ENCODE results near the gene ATP10B.
"Not testable (repeated sequence)": the region's sequence is repeated elsewhere in the genome, so short reads cannot be mapped to it uniquely, and the experiment has no call there.

ATP10B gene

GRCh38 chr5:160749026-160749425 is 103.0 kb downstream of the ATP10B start:
- DNase-seq: no peak

GRCh38 chr5:160747987-160748386 is 104.0 kb downstream of the ATP10B start:
- DNase-seq: no peak

GRCh38 chr5:160747559-160747958 is 104.5 kb downstream of the ATP10B start:
- no peak for DNase-seq

DNA sequence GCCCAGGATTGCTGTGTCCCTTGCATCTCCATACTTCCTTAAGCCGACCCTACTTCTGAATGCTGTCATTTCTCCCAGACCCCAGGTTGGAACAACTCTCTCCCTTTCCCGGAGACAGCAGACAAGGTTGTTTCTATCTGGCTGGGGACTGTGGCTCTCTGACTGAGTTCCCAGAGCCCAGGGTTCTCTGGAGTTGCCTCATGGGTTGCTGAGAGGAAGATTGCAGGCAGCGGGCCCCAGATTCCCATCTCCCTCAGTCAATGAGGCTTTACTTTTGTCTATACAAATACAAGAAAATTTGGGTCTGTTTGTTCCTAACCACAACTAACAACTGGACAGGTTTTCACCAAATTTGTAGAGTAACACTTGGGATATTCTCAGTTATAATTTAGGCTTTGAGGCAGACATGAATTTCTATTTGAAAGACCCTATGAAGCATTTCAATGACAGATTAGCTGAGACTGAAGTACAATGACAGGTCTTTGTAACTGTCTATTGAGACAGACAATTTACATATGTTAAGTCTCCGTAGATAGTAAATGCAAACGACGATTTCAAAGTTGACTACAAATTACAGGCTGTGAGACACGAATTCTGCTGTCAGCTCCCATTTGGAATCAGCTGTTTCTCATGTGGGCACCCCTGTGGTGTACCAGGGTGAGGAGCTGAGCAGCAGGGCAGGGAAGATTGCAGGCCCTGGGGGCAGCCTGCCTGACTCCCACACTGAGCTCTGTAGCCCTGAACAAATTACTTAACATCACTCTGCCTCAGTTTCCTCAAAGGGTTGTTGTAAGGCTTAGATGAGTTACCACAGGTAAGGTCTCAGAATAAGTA is 107.5 kb downstream of the ATP10B start:
- DNase-seq: no peak

DNA sequence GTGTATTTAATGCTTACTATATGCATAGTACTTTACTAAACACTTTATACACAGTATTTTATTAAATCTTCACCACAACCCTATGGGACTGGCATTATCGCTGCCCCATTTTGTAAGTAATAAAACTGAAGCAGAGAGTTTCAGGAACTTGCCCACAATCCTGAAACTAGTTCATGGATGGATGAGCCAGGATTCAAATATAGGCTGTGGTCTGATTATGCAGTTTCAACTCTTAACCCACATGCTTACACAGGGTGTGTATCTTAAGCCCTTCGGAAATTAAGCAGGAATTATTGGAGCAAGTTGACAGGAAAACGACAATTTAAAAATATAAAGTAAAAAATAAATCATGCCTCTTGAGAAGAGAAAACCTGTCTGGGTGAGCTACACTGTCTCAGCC is 109.0 kb downstream of the ATP10B start:
- no peak for DNase-seq

GRCh38 chr5:160742446-160742845 is 109.6 kb downstream of the ATP10B start:
- no peak for DNase-seq

- DNase-seq: no peak
These were observed 124.6 kb downstream of the ATP10B start for GRCh38 chr5:160727296-160727997.

DNA sequence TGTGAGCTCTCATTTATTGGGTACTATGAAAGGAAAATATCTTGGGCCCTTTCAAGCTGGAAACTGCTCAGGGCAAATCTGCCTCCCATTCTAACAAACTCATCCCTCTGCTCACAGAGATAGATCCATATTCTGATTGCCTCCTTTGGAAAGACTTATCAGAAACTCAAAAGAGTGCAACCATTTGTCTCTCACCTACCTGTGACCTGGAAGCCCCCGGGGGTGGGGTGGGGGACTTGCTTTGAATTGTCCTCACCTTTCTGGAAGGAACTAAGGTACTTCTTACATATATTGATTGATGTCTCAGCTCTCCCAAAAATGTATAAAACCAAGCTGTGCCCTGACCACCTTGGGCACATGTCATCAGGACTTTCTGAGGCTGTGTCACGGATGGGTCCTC is 125.3 kb downstream of the ATP10B start:
- no peak for DNase-seq

DNA sequence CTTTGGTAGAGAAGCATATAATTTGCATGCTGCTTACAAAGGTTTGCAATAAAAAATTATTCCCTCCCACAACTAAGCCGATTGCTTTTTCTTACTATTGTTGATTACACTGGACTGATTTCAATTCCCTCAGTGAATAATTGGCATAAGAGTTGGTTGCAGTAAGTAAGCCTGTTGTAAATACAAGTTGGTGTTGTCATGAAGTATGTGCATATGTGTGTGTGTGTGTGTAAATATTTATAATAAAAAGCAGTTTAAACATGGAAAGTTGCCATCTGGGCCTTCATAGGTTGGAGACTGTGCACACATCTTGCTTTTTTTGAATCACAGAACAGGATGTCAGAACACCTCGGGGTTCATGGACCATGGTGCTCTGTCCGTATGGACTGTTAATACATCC is 131.2 kb downstream of the ATP10B start:
- DNase-seq: no peak

DNA sequence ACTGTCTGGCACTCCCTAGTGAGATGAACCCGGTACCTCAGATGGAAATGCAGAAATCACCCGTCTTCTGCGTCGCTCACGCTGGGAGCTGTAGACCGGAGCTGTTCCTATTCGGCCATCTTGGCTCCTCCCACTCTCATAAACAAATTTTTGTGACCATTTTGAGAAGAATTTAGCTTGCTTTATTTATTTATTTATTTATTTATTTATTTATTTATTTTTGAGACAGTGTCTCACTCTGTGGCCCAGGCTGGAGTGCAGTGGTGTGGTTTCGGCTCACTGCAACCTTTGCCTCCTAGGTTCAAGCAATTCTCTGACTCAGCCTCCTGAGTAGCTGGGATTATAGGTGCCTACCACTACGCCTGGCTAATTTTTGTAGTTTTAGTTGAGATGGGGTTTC is 136.5 kb downstream of the ATP10B start:
- DNase-seq: not testable (repeated sequence)

DNA sequence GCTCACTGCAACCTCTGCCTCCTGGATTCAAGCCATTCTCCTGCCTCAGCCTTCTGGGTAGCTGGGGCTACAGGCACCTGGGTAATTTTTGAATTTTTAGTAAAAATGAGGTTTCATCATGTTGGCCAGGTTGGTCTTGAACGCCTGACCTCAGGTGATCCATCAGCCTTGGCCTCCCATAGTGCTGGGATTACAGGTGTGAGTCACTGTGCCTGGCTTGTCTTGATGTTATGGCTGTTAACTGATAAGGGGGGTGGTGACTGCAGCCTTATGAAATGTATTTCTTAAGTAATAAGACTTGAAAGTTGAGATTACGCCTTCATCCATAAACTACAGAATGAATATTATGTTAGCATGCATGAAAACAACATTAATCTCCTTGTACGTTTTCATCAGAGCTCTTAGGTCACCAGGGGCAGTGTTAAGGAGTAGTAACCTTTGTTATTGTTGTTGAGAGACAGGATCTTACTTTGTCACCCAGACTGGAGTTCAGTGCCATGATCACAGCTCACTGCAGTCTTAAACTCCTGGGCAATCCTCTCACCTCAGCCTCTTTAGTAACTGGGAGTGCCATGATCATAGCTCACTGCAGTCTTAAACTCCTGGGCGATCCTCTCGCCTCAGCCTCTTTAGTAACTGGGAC is 148.3 kb downstream of the ATP10B start:
- DNase-seq: no peak

DNA sequence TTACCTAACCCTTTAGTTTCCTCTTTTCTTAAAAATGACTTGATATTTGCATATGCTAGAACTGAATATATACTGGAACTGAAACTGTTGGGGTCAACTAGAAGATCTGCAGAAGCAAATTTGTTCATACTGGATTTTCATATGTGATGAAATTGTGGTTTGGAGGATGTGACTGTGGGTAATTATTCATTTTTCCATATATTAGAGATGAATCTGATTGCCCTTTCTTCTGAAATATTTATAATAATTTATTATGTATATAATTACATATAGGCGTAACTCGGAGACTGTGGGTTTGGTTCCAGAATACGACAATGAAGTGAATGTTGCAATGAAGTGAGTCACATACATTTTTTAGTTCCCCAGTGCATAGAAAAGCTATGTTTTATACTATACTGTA is 149.1 kb downstream of the ATP10B start:
- DNase-seq: peak; percentile 8

- DNase-seq: no peak
These were observed 149.7 kb downstream of the ATP10B start for GRCh38 chr5:160702311-160702803.

DNA sequence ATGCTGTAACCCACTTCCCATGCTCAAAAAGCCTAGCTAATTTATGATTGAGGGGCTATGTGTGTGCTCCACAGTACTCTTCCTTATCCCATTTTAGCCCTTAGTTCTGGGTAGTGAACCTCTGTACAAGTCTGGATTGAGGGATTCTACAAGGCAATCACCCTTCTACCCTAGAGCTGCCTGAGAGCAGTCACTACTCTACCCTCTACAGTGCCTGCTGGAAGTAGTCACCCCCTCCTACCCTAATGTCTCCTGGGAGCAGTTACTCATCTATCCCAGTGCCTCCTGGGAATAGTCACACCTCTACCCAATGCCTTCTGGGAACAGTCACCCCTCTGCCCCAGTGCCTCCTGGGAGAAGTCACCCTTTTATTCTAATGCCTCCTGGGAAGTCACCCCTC is 150.6 kb downstream of the ATP10B start:
- DNase-seq: no peak

DNA sequence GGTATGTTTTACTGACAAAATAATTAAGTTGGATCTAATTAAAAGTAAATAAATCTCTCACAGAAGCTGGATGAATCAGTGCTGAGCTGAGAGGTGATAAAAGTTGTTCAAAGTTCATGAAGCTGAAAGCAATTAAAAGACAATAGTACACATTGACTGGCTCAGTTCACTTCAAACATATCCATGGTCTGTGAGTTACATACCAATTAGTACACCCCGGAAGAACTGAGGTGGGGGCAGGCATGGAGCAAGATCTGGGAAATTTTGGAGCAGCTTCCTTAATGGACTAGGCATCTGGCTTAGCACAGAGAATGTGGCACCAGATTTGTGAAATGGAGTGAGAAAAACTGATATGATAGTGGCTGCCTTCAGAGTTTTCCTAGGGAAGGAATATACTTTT is 152.7 kb downstream of the ATP10B start:
- DNase-seq: no peak

- DNase-seq: no peak
These were observed 154.7 kb downstream of the ATP10B start for GRCh38 chr5:160697281-160697680.

DNA sequence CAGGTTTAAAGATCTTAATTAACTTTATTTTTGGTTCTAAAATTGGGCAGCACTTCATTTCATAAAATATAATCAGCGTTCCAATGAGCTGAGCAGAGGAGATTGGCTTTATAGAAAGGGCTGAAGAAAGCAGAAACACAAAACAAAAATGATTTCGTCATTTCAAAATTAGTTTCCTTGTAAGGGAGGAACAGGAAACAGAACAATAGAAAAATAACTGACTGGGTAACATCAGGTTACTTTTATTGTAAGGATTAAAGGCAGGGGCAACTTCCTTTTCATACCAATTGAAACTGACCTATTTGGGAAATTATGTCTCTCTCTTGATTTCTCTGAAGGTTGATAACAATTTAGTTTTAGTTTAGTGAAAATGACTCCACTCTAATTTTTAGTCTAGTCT is 157.1 kb downstream of the ATP10B start:
- no peak for DNase-seq

DNA sequence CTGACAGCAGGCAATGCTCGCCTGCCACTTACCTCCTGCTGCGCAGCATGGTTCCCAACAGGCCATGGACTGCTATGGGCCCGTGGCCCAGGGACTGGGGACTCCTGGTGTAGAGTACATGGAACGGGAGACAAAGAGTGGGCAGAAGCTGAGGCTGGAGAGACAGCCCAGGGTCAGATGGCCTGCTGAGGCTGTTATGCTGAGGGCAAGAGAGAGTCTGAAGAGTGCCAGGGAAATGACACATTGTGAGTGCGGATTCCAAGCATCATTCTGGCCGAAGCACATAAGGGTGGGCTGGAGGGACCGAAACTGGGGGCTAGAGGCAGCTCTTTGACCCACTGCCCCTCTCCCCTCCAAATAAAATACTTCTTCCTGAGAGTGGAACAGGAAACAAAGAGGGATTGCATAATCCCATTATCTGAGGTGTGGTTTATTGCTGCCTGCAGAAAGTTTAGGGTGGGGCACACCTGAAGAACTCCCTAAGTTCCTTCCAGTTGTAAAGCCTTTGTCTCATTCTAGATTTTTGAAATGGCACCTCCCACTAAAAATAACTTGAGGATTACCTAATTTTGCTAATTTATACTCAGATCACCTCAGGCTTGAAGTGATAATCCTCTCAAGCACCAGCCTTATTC is 158.1 kb downstream of the ATP10B start:
- no peak for DNase-seq

GRCh38 chr5:160692271-160692670 is 159.7 kb downstream of the ATP10B start:
- DNase-seq: no peak

DNA sequence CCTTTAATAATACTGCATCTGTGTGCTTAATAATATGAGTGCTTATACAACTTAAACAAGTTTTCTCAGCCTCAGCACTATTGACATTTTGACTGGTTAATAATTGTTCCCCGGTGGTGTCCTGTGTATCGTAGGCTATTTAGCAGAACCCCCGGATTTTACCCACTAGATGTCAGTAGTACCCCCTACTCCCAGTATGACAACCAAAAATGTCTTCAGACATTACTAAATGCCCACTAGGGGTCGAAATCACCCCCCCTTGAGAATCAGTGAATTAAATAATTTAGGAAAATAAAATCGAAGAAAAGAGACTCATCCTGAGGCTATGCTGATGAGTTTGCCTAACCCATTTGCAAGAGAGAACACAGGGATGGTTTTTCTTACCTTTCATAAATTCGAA is 166.3 kb downstream of the ATP10B start:
- DNase-seq: no peak

DNA sequence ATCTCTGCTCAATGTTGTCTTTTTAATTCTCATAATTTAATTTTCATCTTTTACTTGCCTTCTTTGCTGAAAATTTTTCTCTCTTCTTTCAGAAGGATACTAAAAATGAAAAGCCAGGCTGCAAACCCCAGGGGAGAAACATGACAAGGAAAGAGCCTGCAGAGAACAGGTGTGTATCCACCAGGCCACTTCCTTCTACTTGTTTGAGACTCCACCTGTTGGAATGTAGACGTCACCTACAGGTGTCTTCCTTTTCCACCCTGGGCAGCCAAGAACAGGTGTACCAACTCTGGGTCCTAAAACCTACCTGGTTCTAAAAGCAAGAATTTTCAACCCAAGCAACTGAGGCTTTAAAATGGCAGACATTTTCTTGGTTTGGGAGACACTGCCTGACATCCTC is 166.8 kb downstream of the ATP10B start:
- DNase-seq: no peak

- DNase-seq: no peak
These were observed 172.3 kb downstream of the ATP10B start for GRCh38 chr5:160679567-160680309.

DNA sequence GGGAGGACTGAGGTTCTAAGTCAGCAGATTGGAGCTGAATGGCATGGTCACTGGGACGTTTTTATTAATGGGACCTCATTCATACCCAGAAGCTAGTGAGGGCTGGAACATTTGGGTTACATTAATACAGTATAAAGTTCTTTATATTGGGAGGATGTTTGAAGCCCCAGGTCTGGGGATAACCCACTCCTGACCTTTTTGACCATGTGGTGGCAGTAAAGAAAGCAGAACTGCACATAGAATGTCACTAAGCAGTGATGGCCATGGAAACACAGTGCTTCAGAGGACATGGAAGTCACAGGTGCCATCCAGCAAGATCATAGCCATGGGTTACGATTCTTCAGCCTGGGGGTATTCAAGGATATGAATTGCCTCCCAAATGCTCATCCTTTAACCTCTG is 176.0 kb downstream of the ATP10B start:
- no peak for DNase-seq
